IPS-NIHi7 (cell line): ENCODE results near the gene CREBL2.

Experiments used
- DNase-seq: peaks from one replicate; pipeline ENCODE4 v3.0.0; 2012; ENCODE audit warnings: mixed read lengths; ENCODE audit errors: extremely low spot score

Gene CREBL2

DNA sequence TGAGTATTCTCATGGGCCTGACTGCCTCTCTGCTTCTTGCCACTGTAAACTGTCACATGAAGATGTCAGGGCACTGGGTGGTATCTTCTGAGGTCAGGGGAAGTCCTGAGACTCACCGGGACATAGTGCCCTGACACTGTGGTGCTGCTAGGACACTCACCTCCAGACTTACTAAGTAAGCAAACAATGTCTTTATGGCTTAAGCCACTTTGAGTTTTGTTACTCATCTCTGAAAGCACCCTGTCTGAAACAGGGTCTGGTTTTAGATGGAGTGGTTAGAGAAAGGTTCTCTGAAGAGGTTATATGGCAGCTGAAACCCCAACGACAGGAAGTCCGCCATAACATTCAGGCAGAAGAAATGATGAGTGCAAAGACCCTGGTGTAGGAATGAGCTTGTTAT is 61.6 kb downstream of the CREBL2 start:
- DNase-seq: no peak

- no peak for DNase-seq
Measured at GRCh38 chr12:12676605-12677004, 64.9 kb downstream of the CREBL2 start.

DNA sequence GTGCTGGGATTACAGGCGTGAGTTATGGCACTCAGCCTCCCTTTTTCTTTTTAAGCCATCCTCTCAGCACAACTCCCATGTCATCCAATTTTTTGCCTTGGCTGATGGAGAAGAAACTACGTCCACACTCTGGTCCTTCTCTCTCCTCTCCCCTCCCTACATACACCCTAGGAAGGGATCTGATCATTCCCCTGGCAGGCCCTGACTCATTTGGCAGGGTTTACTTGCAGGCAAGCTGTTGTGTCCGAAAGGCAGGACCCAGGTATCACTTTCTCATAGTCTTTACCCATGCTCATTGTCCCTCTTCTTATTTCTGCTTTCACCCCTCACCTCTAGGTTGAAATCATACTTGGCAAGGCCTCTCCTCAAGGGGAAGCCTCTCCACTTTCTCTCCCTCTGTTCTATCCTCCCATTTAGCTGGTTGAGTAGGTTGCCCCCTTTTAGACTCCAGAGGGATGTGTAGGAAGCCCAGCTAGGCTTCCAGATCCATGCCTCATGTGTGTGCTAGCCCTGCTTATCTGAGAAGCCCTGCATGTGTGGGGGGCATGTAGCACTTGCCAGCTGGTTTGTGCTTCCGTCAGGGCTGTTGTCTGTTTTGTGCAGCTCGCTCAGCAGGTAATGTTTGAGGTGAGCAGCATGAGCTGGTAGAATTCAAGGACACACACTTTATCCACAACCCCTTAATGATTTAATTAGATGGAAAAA is 69.5 kb downstream of the CREBL2 start:
- no peak for DNase-seq

- no peak for DNase-seq
Measured at GRCh38 chr12:12682284-12682683, 70.6 kb downstream of the CREBL2 start.

DNA sequence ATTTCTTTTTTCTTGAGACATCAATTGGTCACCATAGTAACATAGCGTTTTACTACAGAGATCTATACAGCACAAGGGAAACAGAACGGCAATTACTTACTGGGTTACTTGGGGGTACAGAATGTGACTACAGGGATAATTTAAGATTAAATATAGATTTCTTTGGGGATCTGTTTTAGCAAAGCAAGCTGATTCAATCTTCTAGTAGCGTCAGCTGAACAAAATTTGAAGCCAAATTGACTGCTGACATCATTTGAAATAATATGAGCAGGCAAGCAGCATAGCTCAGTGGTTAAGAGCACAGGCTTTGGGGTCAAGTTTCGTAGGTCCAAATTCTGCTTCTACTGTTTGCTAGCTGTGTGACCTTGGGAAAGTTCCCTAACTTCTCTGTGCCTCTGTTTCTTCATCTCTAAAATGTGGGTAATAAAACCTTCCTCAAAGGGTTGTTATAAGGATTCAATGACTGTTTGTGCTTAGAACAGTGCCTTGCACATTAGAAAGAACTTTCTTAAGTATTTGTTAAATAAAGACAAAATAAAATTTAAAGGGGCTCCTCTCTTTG is 71.5 kb downstream of the CREBL2 start:
- no peak for DNase-seq

DNA sequence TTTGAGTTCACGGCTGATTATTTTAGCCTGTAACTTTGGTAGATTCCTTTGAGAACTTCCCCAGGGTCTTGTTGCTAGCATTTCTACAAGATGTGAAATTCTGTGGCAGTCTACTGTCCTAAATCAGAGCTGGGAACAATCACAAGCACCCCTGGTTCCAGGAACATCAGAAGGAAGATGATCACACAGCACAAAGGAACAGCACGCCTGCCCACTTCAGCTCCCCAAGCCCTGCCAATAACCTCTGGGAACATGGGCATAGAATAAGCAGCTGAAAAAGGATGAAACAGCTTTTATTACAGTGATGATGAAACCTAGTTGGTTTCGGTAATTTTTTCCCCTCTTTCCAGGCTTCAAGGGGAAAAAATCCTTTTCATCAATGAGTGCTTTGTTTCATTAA is 72.0 kb downstream of the CREBL2 start:
- DNase-seq: no peak

DNA sequence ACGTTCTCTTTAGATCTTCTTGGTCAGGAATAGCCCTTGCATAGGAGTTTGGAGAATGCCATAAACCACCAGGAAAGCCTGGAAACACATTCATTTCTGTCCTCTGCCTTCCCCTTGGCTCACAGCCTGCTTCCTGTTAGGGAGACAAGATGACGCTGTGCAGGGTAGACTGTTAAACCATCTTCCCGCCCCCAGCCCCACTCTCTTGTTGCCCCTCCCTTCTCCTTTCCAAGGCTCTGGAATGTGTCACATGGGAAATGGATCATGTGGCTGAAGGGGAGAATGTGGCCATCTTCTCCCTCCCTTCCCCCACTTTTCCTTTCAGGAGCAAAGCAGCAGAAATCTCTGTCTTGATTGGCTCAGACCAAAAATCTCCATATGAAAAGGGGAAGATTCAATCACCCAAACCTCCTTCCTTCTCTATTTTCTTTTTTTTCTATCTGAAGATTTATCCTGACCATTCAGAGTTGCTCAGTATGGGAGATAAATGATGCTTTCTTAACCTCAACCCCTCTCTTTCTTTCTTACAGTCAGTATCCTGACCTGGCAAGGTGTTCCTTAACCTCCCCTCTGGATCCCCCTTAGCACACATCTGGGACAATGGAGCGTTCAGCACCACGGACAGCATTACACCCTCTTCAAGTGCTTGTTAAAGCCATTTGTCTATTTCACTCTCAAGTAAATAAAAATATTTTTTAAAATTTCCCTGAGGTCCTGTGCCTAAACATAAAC is 72.9 kb downstream of the CREBL2 start:
- peak; percentile 77 for DNase-seq

GRCh38 chr12:12685305-12685704 is 73.6 kb downstream of the CREBL2 start:
- no peak for DNase-seq

GRCh38 chr12:12686472-12686871 is 74.8 kb downstream of the CREBL2 start:
- DNase-seq: no peak

DNA sequence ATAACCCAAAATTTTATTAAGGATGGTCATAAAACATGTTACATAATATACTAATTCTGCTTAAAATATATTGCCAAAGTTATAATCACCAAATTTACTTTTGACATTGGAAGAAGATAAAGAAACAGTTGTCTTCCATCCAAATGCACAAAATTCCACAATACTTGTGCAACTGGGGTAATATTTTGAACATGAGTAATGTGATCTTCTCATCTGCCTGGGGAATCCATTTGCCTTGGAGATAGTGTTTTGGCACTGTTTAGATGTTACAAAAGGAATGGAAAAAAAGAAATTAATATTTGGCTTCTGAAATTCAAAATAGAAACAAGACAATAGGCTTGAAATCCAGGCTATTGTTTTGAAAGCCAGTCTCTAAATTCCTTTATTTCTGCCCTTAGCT is 75.2 kb downstream of the CREBL2 start:
- DNase-seq: no peak

- no peak for DNase-seq
Measured at GRCh38 chr12:12689647-12690300, 78.1 kb downstream of the CREBL2 start.

DNA sequence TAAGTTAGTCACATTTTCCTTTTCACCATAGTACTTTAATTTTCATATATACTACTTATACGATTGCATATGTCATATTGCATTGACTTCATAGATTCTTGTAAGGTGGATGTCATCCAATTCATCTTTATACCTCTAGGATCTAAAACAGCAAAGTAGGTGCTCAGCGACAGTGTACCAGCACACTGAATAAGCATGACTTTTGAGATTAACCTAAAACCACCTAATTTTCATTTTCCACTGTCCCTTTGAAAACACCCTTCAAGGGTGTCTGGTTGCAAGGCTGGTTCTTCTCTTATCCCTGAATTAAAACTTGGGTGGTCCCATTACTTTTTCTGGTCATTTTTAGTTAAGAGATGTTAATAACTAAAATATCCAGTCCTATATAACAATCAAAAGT is 79.9 kb downstream of the CREBL2 start:
- no peak for DNase-seq

GRCh38 chr12:12693111-12693671 is 81.5 kb downstream of the CREBL2 start:
- DNase-seq: no peak
